IPS-15b (cell line): ENCODE results near the gene MCM10.

Source experiments
- H3K27me3 ChIP-seq: one replicate; pipeline ENCODE4 v1.6.1; 2013; ENCODE audit warnings: low read length; ENCODE audit not compliant: control insufficient read depth, insufficient read depth
- H3K36me3 ChIP-seq: one replicate; pipeline ENCODE4 v1.6.1; 2013; ENCODE audit warnings: low read length; ENCODE audit not compliant: control insufficient read depth, insufficient read depth
- H3K4me1 ChIP-seq: one replicate; pipeline ENCODE4 v1.6.1; 2013; ENCODE audit warnings: mild to moderate bottlenecking, low read length; ENCODE audit not compliant: control insufficient read depth, insufficient read depth
- H3K4me3 ChIP-seq: one replicate; pipeline ENCODE4 v1.5.1; 2013; ENCODE audit warnings: low read depth, low read length
- H3K9ac ChIP-seq: one replicate; pipeline ENCODE4 v1.6.1; 2013; ENCODE audit warnings: low read depth, mild to moderate bottlenecking, low read length
- H3K9me3 ChIP-seq: one replicate; pipeline ENCODE4 v1.6.1; 2013; ENCODE audit warnings: mild to moderate bottlenecking, low read length; ENCODE audit not compliant: control insufficient read depth, insufficient read depth

MCM10 gene

DNA sequence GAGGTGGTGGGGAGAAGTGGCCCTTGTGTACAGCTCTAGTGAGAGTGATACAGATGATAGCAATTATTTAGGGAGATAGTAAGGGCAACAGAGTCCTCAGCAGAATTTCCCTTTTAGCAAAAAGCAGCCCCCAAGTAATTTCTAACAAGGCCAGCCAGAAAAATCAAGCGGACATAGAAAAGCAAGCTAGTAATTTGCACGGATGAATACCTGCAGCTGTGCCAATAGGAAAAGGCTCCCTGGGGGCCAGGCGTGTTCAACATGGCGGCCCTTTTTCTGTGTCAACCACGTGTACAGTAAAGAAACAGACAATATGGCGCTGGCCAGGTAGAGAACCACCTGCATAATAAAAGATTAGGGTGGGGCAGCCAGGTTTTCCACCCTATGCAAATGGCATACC lies 7.4 kb downstream of the MCM10 start:
- H3K9ac ChIP-seq = no peak overlapping the region
- H3K27me3 ChIP-seq = no peaks in the 10 kb centered on the region
- H3K4me1 ChIP-seq = no peaks in the 10 kb centered on the region
- no peak overlapping the region for H3K4me3 ChIP-seq
- H3K9me3 ChIP-seq = no peaks in the 10 kb centered on the region
- H3K36me3 ChIP-seq = peaks cover 29% of the 10 kb centered on the region

- Histone ChIP-seq H3K27me3 (no peaks in the 10 kb centered on the region), H3K9ac (no peak overlapping the region), H3K36me3 (peaks cover 40% of the 10 kb centered on the region), H3K9me3 (no peaks in the 10 kb centered on the region), H3K4me1 (no peaks in the 10 kb centered on the region), H3K4me3 (no peak overlapping the region)
These were observed 12.3 kb downstream of the MCM10 start for GRCh38 chr10:13173616-13174015.

DNA sequence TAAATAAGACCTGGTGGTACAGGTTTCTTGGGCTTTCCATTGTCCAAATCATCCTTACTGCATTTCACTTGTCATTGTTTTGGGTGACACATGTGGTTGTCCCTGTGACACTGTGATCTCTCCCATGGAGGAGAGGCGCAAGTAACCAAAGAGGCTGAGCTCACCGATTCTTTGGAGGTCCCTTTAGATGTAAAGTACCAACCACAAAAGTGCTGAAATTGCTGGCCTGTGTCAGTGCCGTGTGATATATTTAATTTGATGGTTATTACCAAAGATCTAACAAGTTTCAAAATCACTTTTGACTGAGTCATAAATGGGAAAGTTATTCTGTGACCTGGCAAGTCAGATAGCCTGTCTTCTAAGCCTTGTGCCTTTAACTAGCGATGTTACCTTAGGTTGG lies 19.4 kb downstream of the MCM10 start:
- Histone ChIP-seq H3K27me3 (no peaks in the 10 kb centered on the region), H3K36me3 (peaks cover 66% of the 10 kb centered on the region), H3K9ac (no peak overlapping the region), H3K9me3 (no peaks in the 10 kb centered on the region), H3K4me1 (no peaks in the 10 kb centered on the region), H3K4me3 (no peak overlapping the region)

- Histone ChIP-seq H3K36me3 (peaks cover 63% of the 10 kb centered on the region), H3K9me3 (no peaks in the 10 kb centered on the region), H3K27me3 (no peaks in the 10 kb centered on the region), H3K4me3 (no peak overlapping the region), H3K9ac (no peak overlapping the region), H3K4me1 (no peaks in the 10 kb centered on the region)
These were observed 21.1 kb downstream of the MCM10 start for GRCh38 chr10:13182424-13182823.

DNA sequence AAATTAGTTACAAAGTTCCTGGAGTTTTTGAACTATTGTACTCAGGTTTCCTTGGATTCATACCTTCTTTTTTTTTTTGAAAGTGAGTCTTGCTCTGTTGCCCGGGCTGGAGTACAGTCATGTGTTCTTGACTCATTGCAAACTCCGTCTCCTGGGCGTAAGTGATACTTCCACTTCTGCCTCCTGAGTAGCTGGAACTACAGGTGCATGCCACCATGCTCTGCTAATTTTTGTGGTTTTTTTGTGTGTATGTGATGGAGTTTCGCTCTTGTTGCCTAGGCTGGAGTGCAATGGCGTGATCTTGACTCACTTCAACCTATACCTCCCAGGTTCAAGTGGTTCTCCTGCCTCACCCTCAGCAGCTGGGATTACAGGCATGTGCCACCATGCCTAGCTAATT lies 22.3 kb downstream of the MCM10 start:
- no peaks in the 10 kb centered on the region for H3K27me3 ChIP-seq
- no peak overlapping the region for H3K9ac ChIP-seq
- no peaks in the 10 kb centered on the region for H3K4me1 ChIP-seq
- no peak overlapping the region for H3K4me3 ChIP-seq
- no peaks in the 10 kb centered on the region for H3K9me3 ChIP-seq
- H3K36me3 ChIP-seq = peaks cover 60% of the 10 kb centered on the region

DNA sequence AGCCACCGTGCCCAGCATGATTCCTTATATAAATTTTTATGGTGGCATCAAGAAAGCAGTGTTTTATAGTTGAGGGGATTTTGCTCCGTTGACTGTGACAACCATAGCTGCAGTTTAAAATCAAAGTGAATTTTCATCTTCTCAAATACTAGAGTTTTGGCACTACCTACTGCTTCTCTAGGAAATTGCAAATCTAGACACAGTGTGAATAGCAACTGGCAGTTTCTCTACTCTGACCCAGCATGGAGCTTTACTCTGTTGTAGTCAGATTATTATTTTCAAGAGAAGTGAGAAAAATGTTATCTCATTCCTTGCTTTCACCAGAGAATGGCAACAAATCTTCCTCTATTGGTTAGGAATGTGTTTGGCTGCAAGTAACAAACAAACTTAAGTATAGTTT lies 22.9 kb downstream of the MCM10 start:
- H3K9ac ChIP-seq = no peak overlapping the region
- no peaks in the 10 kb centered on the region for H3K27me3 ChIP-seq
- H3K9me3 ChIP-seq = no peaks in the 10 kb centered on the region
- no peak overlapping the region for H3K4me3 ChIP-seq
- H3K4me1 ChIP-seq = no peaks in the 10 kb centered on the region
- peaks cover 61% of the 10 kb centered on the region for H3K36me3 ChIP-seq

GRCh38 chr10:13184730-13185514 lies 23.6 kb downstream of the MCM10 start:
- Histone ChIP-seq H3K4me3 (no peak overlapping the region), H3K9ac (no peak overlapping the region), H3K27me3 (no peaks in the 10 kb centered on the region), H3K9me3 (no peaks in the 10 kb centered on the region), H3K36me3 (peaks cover 62% of the 10 kb centered on the region), H3K4me1 (no peaks in the 10 kb centered on the region)

DNA sequence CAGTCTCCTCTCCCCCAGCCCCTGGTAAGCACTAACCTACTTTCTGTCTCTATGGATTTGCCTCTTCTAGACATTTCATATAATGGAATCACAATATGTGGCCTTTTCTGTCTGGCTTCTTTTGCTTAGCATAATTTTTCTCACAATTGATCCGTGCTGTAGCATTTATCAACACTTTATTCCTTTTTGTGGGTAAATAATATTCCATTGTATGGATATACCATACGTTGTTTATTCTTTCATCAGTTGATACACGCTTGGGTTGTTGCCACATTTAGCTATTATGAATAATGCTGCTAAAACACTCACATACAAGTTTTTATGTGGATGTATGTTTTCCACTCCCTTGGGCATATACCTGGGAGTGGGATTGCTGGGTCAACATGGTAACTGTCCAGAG lies 25.8 kb downstream of the MCM10 start:
- Histone ChIP-seq H3K9ac (no peak overlapping the region), H3K4me1 (no peaks in the 10 kb centered on the region), H3K9me3 (no peaks in the 10 kb centered on the region), H3K27me3 (no peaks in the 10 kb centered on the region), H3K4me3 (no peak overlapping the region), H3K36me3 (peaks cover 51% of the 10 kb centered on the region)

- H3K9ac ChIP-seq = no peak overlapping the region
- H3K9me3 ChIP-seq = no peaks in the 10 kb centered on the region
- H3K4me3 ChIP-seq = no peak overlapping the region
- no peaks in the 10 kb centered on the region for H3K27me3 ChIP-seq
- H3K4me1 ChIP-seq = no peaks in the 10 kb centered on the region
- H3K36me3 ChIP-seq = peaks cover 55% of the 10 kb centered on the region
These were observed 27.2 kb downstream of the MCM10 start for GRCh38 chr10:13188593-13188992.

DNA sequence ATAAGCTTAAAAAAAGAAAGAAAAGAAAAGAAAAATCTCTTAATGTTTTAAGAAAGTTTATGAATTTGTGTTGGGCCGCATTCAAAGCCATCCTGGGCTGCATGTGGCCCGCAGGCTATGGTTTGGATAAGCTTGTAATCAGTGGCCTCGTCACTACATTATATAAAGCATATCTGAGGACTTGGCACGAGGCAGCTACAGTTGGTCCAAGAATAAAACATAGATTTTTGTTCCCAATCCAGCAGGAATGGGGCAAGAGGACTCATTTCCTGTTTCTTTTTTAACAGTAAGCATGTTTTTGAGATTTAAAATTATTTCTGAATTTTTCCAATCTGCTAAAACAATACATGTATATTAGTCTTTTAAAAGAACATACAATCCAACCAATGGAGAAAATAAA lies 28.6 kb downstream of the MCM10 start:
- H3K4me1 ChIP-seq = no peaks in the 10 kb centered on the region
- H3K9me3 ChIP-seq = no peaks in the 10 kb centered on the region
- no peak overlapping the region for H3K9ac ChIP-seq
- no peak overlapping the region for H3K4me3 ChIP-seq
- peaks cover 46% of the 10 kb centered on the region for H3K36me3 ChIP-seq
- H3K27me3 ChIP-seq = no peaks in the 10 kb centered on the region

GRCh38 chr10:13190816-13191215 lies 29.5 kb downstream of the MCM10 start:
- H3K9me3 ChIP-seq = no peaks in the 10 kb centered on the region
- H3K27me3 ChIP-seq = no peaks in the 10 kb centered on the region
- H3K4me1 ChIP-seq = no peaks in the 10 kb centered on the region
- no peak overlapping the region for H3K9ac ChIP-seq
- H3K4me3 ChIP-seq = no peak overlapping the region
- peaks cover 44% of the 10 kb centered on the region for H3K36me3 ChIP-seq

- no peak overlapping the region for H3K9ac ChIP-seq
- H3K36me3 ChIP-seq = peaks cover 44% of the 10 kb centered on the region
- no peaks in the 10 kb centered on the region for H3K4me1 ChIP-seq
- no peak overlapping the region for H3K4me3 ChIP-seq
- no peaks in the 10 kb centered on the region for H3K9me3 ChIP-seq
- H3K27me3 ChIP-seq = no peaks in the 10 kb centered on the region
These were observed 30.0 kb downstream of the MCM10 start for GRCh38 chr10:13191362-13191761.
